OCI-LY3 (cell line): ENCODE data around the gene SLC4A8.
"Not testable (repeated sequence)": the region's sequence is repeated elsewhere in the genome, so short reads cannot be mapped to it uniquely, and the experiment has no call there.

Experiments
- H2AFZ ChIP-seq: fragments of 200-600, 300-600 bp; shearing (Covaris generic); 2 replicates; pipeline ENCODE4 v1.6.0; 2014; ENCODE audit warnings: antibody characterized with exemption, low read depth, low read length
- H3K27ac ChIP-seq: fragments of 200-600, 300-600 bp; sonication (generic); 2 replicates; pipeline ENCODE4 v1.5.1; 2014; ENCODE audit warnings: mild to moderate bottlenecking, low read length, moderate library complexity, mixed read lengths
- H3K27me3 ChIP-seq: fragments of 200-600, 300-600 bp; sonication (generic); 2 replicates; pipeline ENCODE4 v1.6.1; 2014; ENCODE audit warnings: low read depth, low read length, mixed read lengths
- H3K36me3 ChIP-seq: fragments of 200-600, 300-600 bp; sonication (generic); replicated peaks from 2 replicates; pipeline ENCODE3; 2014; ENCODE audit warnings: low read depth, low read length, mixed read lengths
- H3K4me1 ChIP-seq: fragments of 300-600, 200-600 bp; sonication (generic); 2 replicates; pipeline ENCODE4 v1.6.1; 2014; ENCODE audit warnings: low read length, mixed read lengths
- H3K4me2 ChIP-seq: fragments of 200-600, 300-600 bp; sonication (generic); 2 replicates; pipeline ENCODE4 v1.6.1; 2014; ENCODE audit warnings: low read length, mixed read lengths
- H3K4me3 ChIP-seq: fragments of 300-600, 200-600 bp; sonication (generic); 2 replicates; pipeline ENCODE4 v1.5.1; 2014; ENCODE audit warnings: antibody characterized with exemption, mild to moderate bottlenecking, low read length, moderate library complexity
- H3K79me2 ChIP-seq: fragments of 300-600, 200-600 bp; shearing (Covaris generic); 2 replicates; pipeline ENCODE4 v1.6.1; 2014; ENCODE audit warnings: mild to moderate bottlenecking, low read length, mixed read lengths
- H3K9ac ChIP-seq: fragments of 300-600, 200-600 bp; shearing (Covaris generic); 2 replicates; pipeline ENCODE4 v1.6.0; 2014; ENCODE audit warnings: mild to moderate bottlenecking, low read length, moderate library complexity
- H3K9me3 ChIP-seq: fragments of 200-600, 300-600 bp; shearing (Covaris generic); 2 replicates; pipeline ENCODE4 v1.6.1; 2014; ENCODE audit warnings: low read length, mixed read lengths; ENCODE audit not compliant: insufficient read depth
- H4K20me1 ChIP-seq: fragments of 200-600, 300-600 bp; sonication (generic); 2 replicates; pipeline ENCODE4 v1.6.1; 2016; ENCODE audit warnings: low read length, mixed read lengths; ENCODE audit not compliant: insufficient read depth
- CTCF ChIP-seq: fragments of 200-600, 300-600 bp; sonication (generic); IDR thresholded peaks from 2 replicates; pipeline ENCODE4 v1.5.1; 2014; ENCODE audit warnings: antibody characterized with exemption, low read length, low read depth
- EZH2phosphoT487 ChIP-seq: fragments of 200-600 bp; shearing (Covaris generic); IDR thresholded peaks from 2 replicates; pipeline ENCODE4 v1.6.1; 2018; ENCODE audit warnings: antibody characterized with exemption, mixed run types, low read depth

SLC4A8 gene

GRCh38 chr12:51507178-51507577, 82.5 kb downstream of the SLC4A8 start:
- TF ChIP-seq CTCF (no peak), EZH2phosphoT487 (no peak)
- H2AFZ ChIP-seq: no peak overlapping the region
- no peaks in the 10 kb centered on the region for H3K4me1 ChIP-seq
- no peak overlapping the region for H3K4me3 ChIP-seq
- H3K79me2 ChIP-seq: no peaks in the 10 kb centered on the region
- H3K36me3 ChIP-seq: no peaks in the 10 kb centered on the region
- H3K27ac ChIP-seq: no peak overlapping the region
- H3K9ac ChIP-seq: no peak overlapping the region
- no peaks in the 10 kb centered on the region for H3K27me3 ChIP-seq
- no peaks in the 10 kb centered on the region for H4K20me1 ChIP-seq
- no peaks in the 10 kb centered on the region for H3K9me3 ChIP-seq
- H3K4me2 ChIP-seq: no peak overlapping the region

- no peaks in the 10 kb centered on the region for H3K9me3 ChIP-seq
- no peak overlapping the region for H3K9ac ChIP-seq
- no peaks in the 10 kb centered on the region for H3K4me1 ChIP-seq
- no peak overlapping the region for H3K4me2 ChIP-seq
- H3K36me3 ChIP-seq: no peaks in the 10 kb centered on the region
- H2AFZ ChIP-seq: no peak overlapping the region
- no peaks in the 10 kb centered on the region for H3K27me3 ChIP-seq
- no peaks in the 10 kb centered on the region for H3K79me2 ChIP-seq
- H4K20me1 ChIP-seq: no peaks in the 10 kb centered on the region
- no peak for TF ChIP-seq EZH2phosphoT487
- no peak for TF ChIP-seq CTCF
- H3K4me3 ChIP-seq: no peak overlapping the region
- no peak overlapping the region for H3K27ac ChIP-seq
Observed at GRCh38 chr12:51508285-51508684, 83.7 kb downstream of the SLC4A8 start.

GRCh38 chr12:51511546-51512260, 87.1 kb downstream of the SLC4A8 start:
- Histone ChIP-seq H3K4me2 (no peak overlapping the region), H3K27me3 (no peaks in the 10 kb centered on the region), H3K27ac (no peak overlapping the region), H3K36me3 (no peaks in the 10 kb centered on the region), H2AFZ (no peak overlapping the region), H3K79me2 (no peaks in the 10 kb centered on the region), H3K4me3 (no peak overlapping the region), H3K9me3 (no peaks in the 10 kb centered on the region), H3K4me1 (peaks cover 10% of the 10 kb centered on the region; the same call in 1 of the 2 replicates), H3K9ac (no peak overlapping the region), H4K20me1 (no peaks in the 10 kb centered on the region)
- no peak for TF ChIP-seq EZH2phosphoT487
- no peak for TF ChIP-seq CTCF

- no peak overlapping the region for H3K9ac ChIP-seq
- no peaks in the 10 kb centered on the region for H3K9me3 ChIP-seq
- no peak overlapping the region for H3K4me3 ChIP-seq
- H2AFZ ChIP-seq: no peak overlapping the region
- no peak for TF ChIP-seq EZH2phosphoT487
- no peak for TF ChIP-seq CTCF
- H3K4me1 ChIP-seq: peaks cover 10% of the 10 kb centered on the region; the same call in 1 of the 2 replicates
- no peak overlapping the region for H3K4me2 ChIP-seq
- H3K79me2 ChIP-seq: no peaks in the 10 kb centered on the region
- no peaks in the 10 kb centered on the region for H4K20me1 ChIP-seq
- no peak overlapping the region for H3K27ac ChIP-seq
- H3K36me3 ChIP-seq: no peaks in the 10 kb centered on the region
- H3K27me3 ChIP-seq: no peaks in the 10 kb centered on the region
Observed at GRCh38 chr12:51512438-51512837, 87.8 kb downstream of the SLC4A8 start.

- not testable (repeated sequence) for H3K79me2 ChIP-seq, H3K4me3 ChIP-seq, H3K9ac ChIP-seq, H2AFZ ChIP-seq, H3K4me2 ChIP-seq, H3K36me3 ChIP-seq, H3K9me3 ChIP-seq, H4K20me1 ChIP-seq, H3K27ac ChIP-seq, H3K27me3 ChIP-seq
- peaks cover 25% of the 10 kb centered on the region for H3K4me1 ChIP-seq
Observed at GRCh38 chr12:51515037-51515436, 90.4 kb downstream of the SLC4A8 start.
